Tibial artery (tissue), 4 donors: ENCODE results near the gene B3GNT7.
"Not testable (repeated sequence)": the region's sequence is repeated elsewhere in the genome, so short reads cannot be mapped to it uniquely, and the experiment has no call there.

Experiments
- DNase-seq, 2 donors: peaks; one replicate each; pipeline ENCODE4 v3.0.0-alpha.2; 2019
- H3K27ac ChIP-seq, 2 donors: fragments of 200-600 bp; sonication (generic) in 1 of 2; 1 replicate in 1 of 2; 2 replicates in 1 of 2; pipeline ENCODE4 v1.5.1; 2018 to 2019; ENCODE audit warnings: mild to moderate bottlenecking in 1 of 2
- H3K27me3 ChIP-seq, 2 donors: fragments of 200-600 bp; sonication (generic) in 1 of 2; one replicate each; pipeline versions ENCODE4 v1.5.1 to v1.6.0; 2016 to 2019
- H3K36me3 ChIP-seq, 3 donors: fragments of 200-600 bp; sonication (generic) in 2 of 3; one replicate each; pipeline ENCODE4 v1.5.1; 2016 to 2019; ENCODE audit warnings: mild to moderate bottlenecking in 2 of 3
- H3K4me1 ChIP-seq, 4 donors: fragments of 200-600 bp; sonication (generic) in 2 of 4; 1 replicate in 3 of 4; 2 replicates in 1 of 4; pipeline ENCODE4 v1.5.1; 2016 to 2019
- H3K4me3 ChIP-seq, 2 donors: fragments of 200-600 bp; sonication (generic) in 1 of 2; 1 replicate in 1 of 2; 2 replicates in 1 of 2; pipeline ENCODE4 v1.5.1; 2018 to 2019; ENCODE audit warnings: mild to moderate bottlenecking in 2 of 2
- H3K9me3 ChIP-seq, 3 donors: fragments of 200-600 bp; sonication (generic) in 1 of 3; one replicate each; pipeline ENCODE4 v1.5.1; 2016 to 2019
- intact Hi-C: fragments of 100-400 bp; cut with DNase I; formaldehyde crosslinking; loops from one replicate; pipeline ENCODE4 v1.15.0; 2023; ENCODE audit warnings: low total_unique reads
- TF ChIP-seq, protein P1 (sequence below), 2 experiments: fragments of 200-600 bp in 1 of 2; fragments of 450-650 bp in 1 of 2; IDR thresholded peaks; one replicate each; pipeline ENCODE4 v1.5.1; 2017 to 2019; ENCODE audit warnings: antibody characterized with exemption in 2 of 2, mild to moderate bottlenecking in 1 of 2, moderate library complexity in 1 of 2

Gene B3GNT7

DNA sequence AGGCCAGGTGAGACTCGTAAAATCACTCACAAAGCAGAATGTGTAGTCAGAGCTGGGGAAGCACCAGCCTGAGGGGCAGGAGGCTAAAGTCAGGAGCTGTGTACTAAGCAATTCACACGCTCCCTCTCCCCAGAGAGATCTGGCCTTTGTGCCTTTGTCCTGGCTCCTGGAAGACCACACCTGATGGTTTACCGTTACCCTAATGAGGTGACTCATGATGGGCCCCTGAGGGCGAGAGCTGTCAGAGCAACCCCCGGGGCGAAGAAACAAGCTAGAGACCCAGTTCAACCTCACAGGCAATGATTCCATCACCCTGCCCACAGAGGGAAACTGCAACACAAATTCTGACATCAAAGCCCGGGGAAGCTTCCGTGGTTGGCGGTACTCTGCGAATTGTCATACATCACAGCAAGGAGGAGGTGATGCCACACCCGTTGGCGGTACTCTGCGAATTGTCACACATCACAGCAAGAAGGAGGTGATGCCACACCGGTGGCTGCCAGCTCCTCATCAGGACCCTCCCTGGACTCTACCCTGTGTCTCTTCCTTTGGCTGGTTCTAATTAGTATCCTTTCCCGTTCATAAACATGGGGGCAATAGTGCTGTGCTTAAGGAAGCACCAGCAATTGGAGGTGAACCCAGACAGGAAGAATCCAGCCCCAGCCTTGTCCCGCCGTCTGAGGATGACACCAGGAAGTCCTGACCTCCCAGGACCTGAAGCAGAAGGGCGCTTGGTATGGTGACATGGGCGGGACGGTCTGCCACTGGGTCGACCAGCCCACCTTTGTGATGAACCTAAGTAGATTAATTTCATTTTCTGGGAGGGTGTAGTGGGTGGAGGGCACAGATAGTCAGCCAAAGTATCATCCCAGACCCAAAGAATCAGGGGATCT is 30.5 kb downstream of the B3GNT7 start:
- TF ChIP-seq, protein P1, sequence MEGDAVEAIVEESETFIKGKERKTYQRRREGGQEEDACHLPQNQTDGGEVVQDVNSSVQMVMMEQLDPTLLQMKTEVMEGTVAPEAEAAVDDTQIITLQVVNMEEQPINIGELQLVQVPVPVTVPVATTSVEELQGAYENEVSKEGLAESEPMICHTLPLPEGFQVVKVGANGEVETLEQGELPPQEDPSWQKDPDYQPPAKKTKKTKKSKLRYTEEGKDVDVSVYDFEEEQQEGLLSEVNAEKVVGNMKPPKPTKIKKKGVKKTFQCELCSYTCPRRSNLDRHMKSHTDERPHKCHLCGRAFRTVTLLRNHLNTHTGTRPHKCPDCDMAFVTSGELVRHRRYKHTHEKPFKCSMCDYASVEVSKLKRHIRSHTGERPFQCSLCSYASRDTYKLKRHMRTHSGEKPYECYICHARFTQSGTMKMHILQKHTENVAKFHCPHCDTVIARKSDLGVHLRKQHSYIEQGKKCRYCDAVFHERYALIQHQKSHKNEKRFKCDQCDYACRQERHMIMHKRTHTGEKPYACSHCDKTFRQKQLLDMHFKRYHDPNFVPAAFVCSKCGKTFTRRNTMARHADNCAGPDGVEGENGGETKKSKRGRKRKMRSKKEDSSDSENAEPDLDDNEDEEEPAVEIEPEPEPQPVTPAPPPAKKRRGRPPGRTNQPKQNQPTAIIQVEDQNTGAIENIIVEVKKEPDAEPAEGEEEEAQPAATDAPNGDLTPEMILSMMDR (IDR thresholded peaks at IDR 0.05): no peak
- Histone ChIP-seq H3K4me3 (no peak overlapping the region), H3K4me1 (no peaks in the 10 kb centered on the region), H3K27ac (no peak overlapping the region), H3K9me3 (no peaks in the 10 kb centered on the region), H3K27me3 (peaks cover 0 to 3% of the 10 kb centered on the region in 2 donors), H3K36me3 (no peaks in the 10 kb centered on the region)
- DNase-seq: no peak
- intact Hi-C loops: no loop called here

DNA sequence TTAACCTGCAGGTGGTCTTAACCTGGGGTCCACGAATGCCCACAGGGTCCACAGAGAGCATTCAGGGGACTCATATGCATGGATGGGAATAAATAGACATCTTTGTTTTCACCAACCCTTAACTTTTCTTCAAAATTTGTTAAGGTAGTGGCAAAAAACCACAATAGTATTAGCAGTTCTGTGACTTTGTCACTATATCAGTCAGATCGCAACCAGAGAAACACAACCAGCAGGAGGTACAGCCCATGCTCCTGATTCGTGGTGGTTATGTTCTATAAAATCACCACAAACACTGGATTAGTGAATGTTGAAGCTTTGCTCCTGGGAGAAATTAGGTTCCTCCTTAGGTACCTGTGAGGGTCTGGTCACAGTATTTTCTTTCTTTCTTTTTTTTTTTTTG is 31.6 kb downstream of the B3GNT7 start:
- Histone ChIP-seq H3K9me3 (peaks cover 0 to 8% (median 0%) of the 10 kb centered on the region in 3 donors), H3K36me3 (no peaks in the 10 kb centered on the region), H3K4me3 (no peak overlapping the region), H3K27me3 (peaks cover 0 to 3% of the 10 kb centered on the region in 2 donors), H3K4me1 (no peaks in the 10 kb centered on the region), H3K27ac (no peak overlapping the region)
- no peak for DNase-seq
- TF ChIP-seq, protein P1 (IDR thresholded peaks at IDR 0.05): no peak
- intact Hi-C loops: no loop called here

DNA sequence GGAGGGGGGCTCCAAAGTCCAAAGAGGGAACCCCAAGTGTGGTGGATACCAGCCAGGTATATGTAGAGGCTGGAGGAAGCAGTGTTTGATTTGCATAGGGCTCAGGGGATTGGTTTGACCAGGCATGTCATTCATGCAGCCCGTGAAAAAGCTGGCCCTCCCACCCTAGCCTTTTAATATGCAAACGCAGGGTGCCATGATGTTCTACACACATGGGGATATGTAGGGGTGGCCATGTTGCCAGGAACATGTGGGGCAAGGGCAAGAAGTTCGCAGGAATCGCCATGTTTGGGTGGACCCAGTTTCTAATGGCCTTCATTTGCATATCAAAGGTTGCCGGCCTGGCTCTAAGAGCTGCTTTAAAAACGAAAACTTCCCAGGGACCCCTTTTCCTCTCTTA is 33.6 kb downstream of the B3GNT7 start:
- Histone ChIP-seq H3K36me3 (no peaks in the 10 kb centered on the region), H3K4me1 (no peaks in the 10 kb centered on the region), H3K27ac (no peak overlapping the region), H3K4me3 (no peak overlapping the region), H3K27me3 (peaks cover 0 to 3% of the 10 kb centered on the region in 2 donors), H3K9me3 (peaks cover 0 to 9% (median 0%) of the 10 kb centered on the region in 3 donors)
- intact Hi-C loops: no loop called here
- TF ChIP-seq, protein P1 (IDR thresholded peaks at IDR 0.05): no peak
- DNase-seq: no peak

DNA sequence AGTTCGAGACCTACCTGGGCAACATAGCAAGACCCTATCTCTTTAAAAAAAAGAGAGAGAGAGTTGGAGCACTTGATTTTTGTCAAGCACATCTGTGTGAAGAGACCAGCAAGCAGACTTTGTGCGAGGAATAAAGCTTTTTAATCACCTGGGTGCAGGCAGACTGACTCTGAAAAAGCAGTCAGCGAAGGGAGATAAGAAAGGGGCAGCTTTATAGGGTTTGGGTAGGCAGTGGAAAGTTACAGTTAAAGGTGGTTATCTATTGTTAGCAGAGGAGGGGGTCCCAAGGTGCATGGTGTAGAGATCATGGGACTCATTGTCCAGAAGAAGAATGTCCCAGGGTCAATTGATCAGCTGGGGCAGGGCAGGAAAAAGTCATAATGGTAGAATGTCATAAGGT is 34.4 kb downstream of the B3GNT7 start:
- DNase-seq: no peak
- TF ChIP-seq, protein P1 (IDR thresholded peaks at IDR 0.05): no peak

DNA sequence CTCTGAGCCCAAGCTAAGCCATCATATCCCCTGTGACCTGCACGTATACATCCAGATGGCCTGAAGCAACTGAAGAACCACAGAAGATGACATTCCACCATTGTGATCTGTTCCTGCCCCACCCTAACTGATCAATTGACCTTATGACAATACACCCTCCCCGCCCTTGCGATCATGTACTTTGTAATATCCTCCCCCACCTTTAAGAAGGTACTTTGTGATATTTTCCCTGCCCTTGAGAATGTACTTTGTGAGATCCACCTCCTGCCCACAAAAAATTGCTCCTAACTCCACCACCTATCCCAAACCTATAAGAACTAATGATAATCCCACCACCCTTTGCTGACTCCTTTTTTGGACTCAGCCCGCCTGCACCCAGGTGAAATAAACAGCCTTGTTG is 34.9 kb downstream of the B3GNT7 start:
- H3K27me3 ChIP-seq, H3K36me3 ChIP-seq, H3K4me3 ChIP-seq, intact Hi-C loops, H3K9me3 ChIP-seq, DNase-seq, H3K4me1 ChIP-seq, H3K27ac ChIP-seq: not testable (repeated sequence)

More for the DNA sequence above, 34.4 kb downstream of the B3GNT7 start:
- Histone ChIP-seq H3K4me1 (no peaks in the 10 kb centered on the region), H3K9me3 (peaks cover 0 to 9% (median 0%) of the 10 kb centered on the region in 3 donors), H3K36me3 (no peaks in the 10 kb centered on the region), H3K4me3 (no peak overlapping the region), H3K27me3 (peaks cover 0 to 3% of the 10 kb centered on the region in 2 donors), H3K27ac (no peak overlapping the region)
- intact Hi-C loops: no loop called here

DNA sequence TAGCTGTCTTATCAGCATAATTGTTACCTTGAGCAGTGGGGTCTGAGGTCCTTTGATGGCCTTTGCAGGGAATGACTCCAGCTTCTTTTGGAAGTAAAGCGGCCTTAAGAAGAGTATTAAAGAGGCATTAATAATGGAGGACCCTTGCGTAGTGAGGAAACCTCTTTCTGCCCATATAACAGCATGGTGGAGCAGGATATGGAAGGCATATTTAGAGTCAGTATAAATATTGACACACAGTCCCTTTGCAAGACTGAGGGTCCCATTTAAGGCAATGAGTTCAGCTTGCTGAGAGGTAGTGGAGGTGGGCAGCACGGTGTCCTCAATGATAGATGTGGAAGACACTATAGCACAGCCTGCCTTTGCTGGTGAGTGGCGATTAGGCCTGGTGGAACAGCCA is 36.1 kb downstream of the B3GNT7 start:
- Histone ChIP-seq H3K4me1 (no peaks in the 10 kb centered on the region), H3K9me3 (peaks cover 0 to 9% (median 0%) of the 10 kb centered on the region in 3 donors), H3K27ac (no peak overlapping the region), H3K27me3 (no peaks in the 10 kb centered on the region), H3K36me3 (no peaks in the 10 kb centered on the region), H3K4me3 (no peak overlapping the region)
- no peak for DNase-seq
- intact Hi-C loops: no loop called here
- TF ChIP-seq, protein P1 (IDR thresholded peaks at IDR 0.05): no peak
